H1 (cell line): Measurements from ENCODE around the gene NAT10. TPM values are rescaled to one million over a fixed set of nuclear protein-coding genes. Genes with fewer than 3 reads are reported as not detected.

Experiments
- CTCF ChIA-PET: fragments of 300-600 bp; sonication (Branson Sonifier 250); formaldehyde crosslinking; loops from one replicate; lab custom pipeline; 2021; ENCODE audit not compliant: partially characterized antibody; lab: Charles Lee
- POLR2A ChIA-PET: fragments of 300-600 bp; sonication (Branson Sonifier 250); formaldehyde crosslinking; loops from one replicate; lab custom pipeline; 2021; ENCODE audit warnings: inconsistent platforms; ENCODE audit not compliant: partially characterized antibody; lab: Charles Lee
- DNase-seq, 2 experiments: peaks; one replicate each; pipeline versions ENCODE4 v3.0.0 to v3.0.0-alpha.2; 2010 to 2022; ENCODE audit warnings: low spot score in 2 of 2, low read depth in 1 of 2, mixed read lengths in 1 of 2
- FAIRE-seq: peaks from 2 replicates; lab custom pipeline; 2011; peaks lifted over from hg19 to GRCh38; lab: Jason Lieb, UNC
- H2AFZ ChIP-seq: 2 replicates; pipeline ENCODE4 v1.8.1; 2012; ENCODE audit warnings: low read length, inconsistent platforms
- H2AK5ac ChIP-seq: 2 replicates; pipeline ENCODE4 v1.6.1; 2013; ENCODE audit warnings: low read depth, low read length
- H2BK120ac ChIP-seq: replicated peaks from 2 replicates; pipeline ENCODE3; 2013; ENCODE audit warnings: low read depth, low read length, inconsistent platforms
- H2BK12ac ChIP-seq: 2 replicates; pipeline ENCODE4 v1.6.1; 2013; ENCODE audit warnings: low read depth, low read length
- H2BK15ac ChIP-seq: 2 replicates; pipeline ENCODE4 v1.6.1; 2013; ENCODE audit warnings: low read length
- H2BK20ac ChIP-seq: 2 replicates; pipeline ENCODE4 v1.6.1; 2013; ENCODE audit warnings: low read length
- H2BK5ac ChIP-seq: 2 replicates; pipeline ENCODE4 v1.6.1; 2013; ENCODE audit warnings: low read depth, low read length
- H3K14ac ChIP-seq: 2 replicates; pipeline ENCODE4 v1.6.1; 2013; ENCODE audit warnings: inconsistent platforms; ENCODE audit not compliant: insufficient read length
- H3K18ac ChIP-seq: 2 replicates; pipeline ENCODE4 v1.6.1; 2013; ENCODE audit warnings: low read length; ENCODE audit errors: extremely low read depth
- H3K23ac ChIP-seq: 2 replicates; pipeline ENCODE4 v1.6.1; 2013; ENCODE audit warnings: inconsistent platforms; ENCODE audit not compliant: insufficient read length
- H3K23me2 ChIP-seq: 2 replicates; pipeline ENCODE4 v1.6.1; 2013; ENCODE audit warnings: low read depth, low read length
- H3K27ac ChIP-seq: 2 replicates; pipeline ENCODE4 v1.6.1; 2011; ENCODE audit warnings: low read depth, low read length, inconsistent platforms
- H3K27me3 ChIP-seq, 4 experiments: replicated peaks in 1 of 4; 1 replicate in 1 of 4; 2 replicates in 3 of 4; pipeline versions ENCODE4 v1.6.1 to v1.8.1; 2011 to 2013; ENCODE audit warnings: low read length in 3 of 4, mild to moderate bottlenecking in 3 of 4, inconsistent platforms in 2 of 4, mixed read lengths in 2 of 4, moderate library complexity in 1 of 4; ENCODE audit not compliant: control insufficient read depth in 3 of 4, insufficient read depth in 3 of 4; ENCODE audit errors: extremely low read depth in 1 of 4
- H3K36me3 ChIP-seq, 4 experiments: 2 replicates each; pipeline versions ENCODE4 v1.6.1 to v1.8.1; 2011 to 2013; ENCODE audit warnings: mild to moderate bottlenecking in 4 of 4, low read length in 3 of 4, moderate library complexity in 2 of 4, control low read depth in 1 of 4, inconsistent platforms in 1 of 4; ENCODE audit not compliant: insufficient read depth in 4 of 4, control insufficient read depth in 2 of 4
- H3K4ac ChIP-seq: replicated peaks from 2 replicates; pipeline ENCODE3; 2013; ENCODE audit warnings: low read length, low read depth, mixed read lengths, inconsistent platforms; ENCODE audit not compliant: insufficient read length
- H3K4me1 ChIP-seq, 4 experiments: replicated peaks in 1 of 4; 1 replicate in 1 of 4; 2 replicates in 3 of 4; pipeline versions ENCODE4 v1.6.1 to v1.8.1; 2011 to 2013; ENCODE audit warnings: low read length in 3 of 4, inconsistent platforms in 2 of 4, mixed read lengths in 1 of 4; ENCODE audit not compliant: insufficient read depth in 4 of 4, control insufficient read depth in 3 of 4
- H3K4me2 ChIP-seq, 2 experiments: 2 replicates each; pipeline versions ENCODE4 v1.6.1 to v1.8.1; 2011 to 2013; ENCODE audit warnings: low read depth in 2 of 2, low read length in 2 of 2, control low read depth in 1 of 2, inconsistent platforms in 1 of 2, mild to moderate bottlenecking in 1 of 2; ENCODE audit not compliant: insufficient read depth in 1 of 2
- H3K4me3 ChIP-seq, 4 experiments: fragments of 200-600, 300-600 bp in 1 of 4; sonication (generic), shearing (Covaris generic), sonication (Bioruptor Twin) in 1 of 4; 2 replicates each; pipeline versions ENCODE4 v1.5.1 to v1.8.1; 2011 to 2016; ENCODE audit warnings: low read length in 4 of 4, low read depth in 3 of 4, control low read depth in 2 of 4, inconsistent platforms in 2 of 4, mild to moderate bottlenecking in 2 of 4, mixed read lengths in 1 of 4, moderate library complexity in 1 of 4; ENCODE audit not compliant: insufficient read depth in 2 of 4; ENCODE audit errors: extremely low read depth in 1 of 4
- H3K56ac ChIP-seq: replicated peaks from 2 replicates; pipeline ENCODE3; 2013; ENCODE audit warnings: low read depth, mild to moderate bottlenecking, mixed read lengths, low read length, inconsistent platforms; ENCODE audit not compliant: insufficient read length
- H3K79me1 ChIP-seq: 2 replicates; pipeline ENCODE4 v1.6.1; 2013; ENCODE audit warnings: low read depth, low read length, control low read depth
- H3K79me2 ChIP-seq, 2 experiments: 2 replicates each; pipeline versions ENCODE4 v1.6.1 to v1.8.1; 2012 to 2013; ENCODE audit warnings: low read length in 2 of 2, mild to moderate bottlenecking in 2 of 2, inconsistent platforms in 1 of 2; ENCODE audit not compliant: insufficient read depth in 2 of 2, control insufficient read depth in 1 of 2
- H3K9ac ChIP-seq, 4 experiments: replicated peaks in 1 of 4; 1 replicate in 1 of 4; 2 replicates in 3 of 4; pipeline versions ENCODE4 v1.6.1 to v1.8.1; 2011 to 2013; ENCODE audit warnings: low read depth in 3 of 4, low read length in 3 of 4, control low read depth in 2 of 4, mild to moderate bottlenecking in 2 of 4, moderate library complexity in 2 of 4, inconsistent platforms in 1 of 4; ENCODE audit errors: extremely low read depth in 1 of 4
- H3K9me3 ChIP-seq, 2 experiments: 2 replicates each; pipeline versions ENCODE4 v1.6.1 to v1.8.1; 2012 to 2013; ENCODE audit warnings: mild to moderate bottlenecking in 2 of 2, moderate library complexity in 2 of 2, control low read depth in 1 of 2, inconsistent platforms in 1 of 2, low read depth in 1 of 2, low read length in 1 of 2, mixed read lengths in 1 of 2; ENCODE audit not compliant: insufficient read depth in 2 of 2
- H4K20me1 ChIP-seq, 2 experiments: replicated peaks in 1 of 2; 2 replicates each; pipeline versions ENCODE3 to v1.8.1; 2011 to 2013; ENCODE audit warnings: inconsistent platforms in 2 of 2, low read length in 2 of 2, mild to moderate bottlenecking in 1 of 2; ENCODE audit not compliant: insufficient read depth in 2 of 2, control insufficient read depth in 1 of 2
- H4K5ac ChIP-seq: 2 replicates; pipeline ENCODE4 v1.6.1; 2013; ENCODE audit warnings: low read length, low read depth, mixed read lengths, inconsistent platforms; ENCODE audit not compliant: insufficient read length
- H4K8ac ChIP-seq: 2 replicates; pipeline ENCODE4 v1.8.0; 2013; ENCODE audit warnings: mild to moderate bottlenecking, moderate library complexity, low read length, inconsistent platforms; ENCODE audit not compliant: insufficient read depth; ENCODE audit errors: extremely low read depth
- H4K91ac ChIP-seq: replicated peaks from 2 replicates; pipeline ENCODE3; 2013; ENCODE audit warnings: low read length, mixed read lengths, inconsistent platforms; ENCODE audit not compliant: insufficient read length
- ASH2L ChIP-seq: fragments of 200-600, 300-600 bp; sonication (generic); IDR thresholded peaks from one replicate; pipeline ENCODE4 v1.7.1; 2017; ENCODE audit warnings: low read length
- CBX8 ChIP-seq: fragments of 300-800, 300-1000 bp; sonication (generic); IDR thresholded peaks from 2 replicates; pipeline ENCODE4 v1.7.1; 2016; ENCODE audit warnings: low read depth, low read length, borderline replicate concordance
- EGR1 ChIP-seq: IDR thresholded peaks from 2 replicates; pipeline ENCODE4 v1.6.1; 2011; ENCODE audit warnings: low read depth, low read length, borderline replicate concordance
- GABPA ChIP-seq: IDR thresholded peaks from 2 replicates; pipeline ENCODE4 v1.6.1; 2011; ENCODE audit warnings: mild to moderate bottlenecking, low read length, moderate library complexity, borderline replicate concordance; ENCODE audit not compliant: insufficient read depth
- GTF2F1 ChIP-seq: IDR thresholded peaks from 2 replicates; pipeline ENCODE4 v1.6.1; 2012; ENCODE audit warnings: low read depth, low read length, improper control_type of control experiment, borderline replicate concordance
- MAX ChIP-seq: IDR thresholded peaks from 2 replicates; pipeline ENCODE4 v1.6.1; 2012; ENCODE audit warnings: inconsistent platforms
- NANOG ChIP-seq: IDR thresholded peaks from 2 replicates; pipeline ENCODE4 v1.6.1; 2011; ENCODE audit warnings: low read length, low read depth, mild to moderate bottlenecking, inconsistent platforms; ENCODE audit not compliant: insufficient read depth, poor library complexity, severe bottlenecking
- POLR2A ChIP-seq, 2 experiments: IDR thresholded peaks; 1 replicate in 1 of 2; 2 replicates in 1 of 2; pipeline ENCODE4 v1.6.1; 2011; ENCODE audit warnings: low read depth in 2 of 2, low read length in 2 of 2, mild to moderate bottlenecking in 2 of 2; ENCODE audit errors: control extremely low read depth in 1 of 2
- RBBP5 ChIP-seq: IDR thresholded peaks from 2 replicates; pipeline ENCODE4 v1.7.1; 2012; ENCODE audit warnings: low read depth, mild to moderate bottlenecking, inconsistent platforms, low read length, moderate library complexity, borderline replicate concordance
- RFX5 ChIP-seq: IDR thresholded peaks from 2 replicates; pipeline ENCODE4 v1.6.1; 2011; ENCODE audit warnings: low read depth, low read length, improper control_type of control experiment, borderline replicate concordance
- TAF7 ChIP-seq: optimal IDR thresholded peaks from 2 replicates; pipeline ENCODE3; 2011; ENCODE audit warnings: low read depth, mild to moderate bottlenecking, inconsistent platforms, low read length, moderate library complexity, borderline replicate concordance
- WGBS, 2 experiments: shearing (Covaris generic) in 1 of 2; methylation state at CpG; one replicate each; pipeline versions ENCODE4 v1.1.6 to v1.1.7; 2013 to 2015; ENCODE audit warnings: low lambda C conversion rate in 2 of 2, mixed read lengths in 2 of 2, inconsistent platforms in 1 of 2, low coverage in 1 of 2, missing lambda C conversion rate in 1 of 2; ENCODE audit not compliant: insufficient replicate concordance in 2 of 2, insufficient coverage in 1 of 2, insufficient read length in 1 of 2; ENCODE audit errors: extremely low coverage in 1 of 2, missing lambda C conversion rate in 1 of 2; 5-methylcytosine and 5-hydroxymethylcytosine counted together
- polyA plus RNA-seq, 7 experiments: library from polyadenylated mRNA; depleted of rRNA in 3 of 7; stranded (reverse) in 5 of 7; unstranded in 2 of 7; fragments of >200 nt in 5 of 7; fragments of 200-250 nt in 2 of 7; gene quantifications; 1 replicate in 5 of 7; 2 replicates in 1 of 7; 4 replicates in 1 of 7; pipeline versions ENCODE4 v1.2.1 to v1.2.3, GENCODE V29; 2011 to 2013; ENCODE audit warnings: missing spikeins in 2 of 7, mixed read lengths in 2 of 7
- total RNA-seq: library from RNA; stranded (reverse); fragmentation: NEBNext Ultra II Directional; extraction: Animal tissue kit (Norgen Biotek cat#: 25700); gene quantifications from 2 replicates; pipeline ENCODE4 v1.2.1, GENCODE V29; 2021

The NAT10 gene
- total and polyA plus RNA-seq, 2 of the 8 experiments (the other 6 are each of a cell fraction or from before 2014, with no cell fraction given), result 66.3 to 89.6 TPM

DNA sequence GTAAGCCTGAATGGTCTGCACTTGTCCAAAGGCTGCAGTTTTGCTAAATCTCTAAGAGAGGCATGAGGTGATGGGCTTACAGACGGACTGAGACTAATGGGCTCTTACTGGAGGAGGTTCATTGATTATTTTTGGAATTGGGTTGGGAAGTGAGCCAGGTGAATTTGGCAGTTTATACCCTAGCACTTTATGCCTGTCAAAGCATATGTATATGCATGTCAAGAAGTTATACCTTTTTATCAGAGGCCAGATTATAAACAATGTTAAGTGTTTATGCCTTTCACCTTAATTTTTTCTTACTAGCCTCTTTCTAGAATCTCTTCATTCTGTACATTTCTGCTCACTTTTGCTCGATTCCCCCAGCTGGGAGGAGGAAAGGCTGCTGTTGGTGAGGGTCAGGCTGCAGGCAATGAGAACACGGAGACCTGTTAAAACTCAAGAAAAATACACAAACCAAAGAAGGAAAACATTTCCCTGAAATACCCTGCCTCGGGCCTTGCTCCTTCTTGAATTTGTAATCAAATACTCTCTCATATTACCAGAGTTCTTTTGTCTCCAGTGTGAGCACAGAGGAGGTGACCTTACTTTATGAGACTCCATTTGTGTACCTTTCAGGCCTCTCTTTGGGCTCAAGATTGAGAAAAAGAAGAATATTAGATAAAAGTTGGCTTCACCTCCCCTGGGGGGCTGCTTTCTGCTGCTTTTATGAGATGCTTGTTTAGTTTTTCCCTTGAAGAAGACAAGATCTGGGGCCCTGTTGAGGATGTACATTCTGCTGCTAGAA is 19.6 kb downstream of the NAT10 start:
- POLR2A ChIA-PET, result interaction anchor here (0.9 to 3.4 kb wide), 3 partner anchors 14 to 19 kb away, joined by 3 to 14 read pairs (median 5); partner anchors contain the start of gene NAT10

More for the DNA sequence above, 19.6 kb downstream of the NAT10 start:
- H3K56ac ChIP-seq, result no peak overlapping the region
- FAIRE-seq (no peak), DNase-seq (no peak)
- no peaks in the 10 kb centered on the region for H3K23me2 ChIP-seq
- no peak overlapping the region for H3K27ac ChIP-seq
- H4K91ac ChIP-seq, result no peak overlapping the region
- no peaks in the 10 kb centered on the region; the same call in 1 of the 2 replicates for H3K79me1 ChIP-seq
- no peak overlapping the region for H2BK20ac ChIP-seq
- no peak for TF ChIP-seq NANOG
- no peak for TF ChIP-seq GTF2F1
- TF ChIP-seq RBBP5, result no peak
- TF ChIP-seq POLR2A (IDR thresholded peaks at IDR 0.05; ENCODE audit: control extremely low read depth in 1 of 2, low read depth in 2 of 2, low read length in 2 of 2), result no peak
- no peak for TF ChIP-seq ASH2L
- no peak for TF ChIP-seq TAF7
- no peak for TF ChIP-seq CBX8
- TF ChIP-seq EGR1, result no peak
- no peak for TF ChIP-seq GABPA
- no peak for TF ChIP-seq MAX
- TF ChIP-seq RFX5, result no peak
- H2BK120ac ChIP-seq, result no peak overlapping the region
- WGBS, 2 experiments, result 90% methylated on average over 4 of the region's 4 CpGs; no CpG with 5 or more reads in 1 of the 2 experiments
- H2AK5ac ChIP-seq, result no peak overlapping the region
- H3K79me2 ChIP-seq, result no peaks in the 10 kb centered on the region
- no peak overlapping the region for H2BK15ac ChIP-seq
- H4K5ac ChIP-seq, result no peak overlapping the region
- no peak overlapping the region for H3K18ac ChIP-seq
- H3K9ac ChIP-seq, result no peak overlapping the region
- H3K36me3 ChIP-seq, result peaks cover 18 to 67% (median 61%) of the 10 kb centered on the region in 4 experiments
- H3K23ac ChIP-seq, result no peak overlapping the region
- no peaks in the 10 kb centered on the region for H3K27me3 ChIP-seq
- no peak overlapping the region for H4K8ac ChIP-seq
- no peak overlapping the region for H2BK5ac ChIP-seq
- no peaks in the 10 kb centered on the region for H3K4me1 ChIP-seq
- H3K9me3 ChIP-seq, result no peaks in the 10 kb centered on the region
- H3K4me3 ChIP-seq, result no peak overlapping the region
- H4K20me1 ChIP-seq, result peaks cover 0 to 8% of the 10 kb centered on the region in 2 experiments
- H2AFZ ChIP-seq, result no peak overlapping the region
- no peak overlapping the region for H2BK12ac ChIP-seq
- H3K4ac ChIP-seq, result no peak overlapping the region
- no peak overlapping the region for H3K14ac ChIP-seq
- CTCF ChIA-PET, result interaction anchor here (0.6 to 1.0 kb wide), 2 partner anchors 18 to 261 kb away, joined by 3 read pairs; no protein-coding TSS in a partner anchor
- H3K4me2 ChIP-seq, result no peak overlapping the region
